HG02885 (cell line): ENCODE results near the gene HPCAL4.
A peak's percentile ranks its signal among the peaks of the same experiment; 100 is the strongest.

ENCODE experiments used
- ATAC-seq: cut with Tn5 transposase; IDR thresholded peaks from one replicate; pipeline ENCODE4 v1.9.1; 2021; ENCODE audit warnings: mild to moderate bottlenecking; ENCODE audit not compliant: unreplicated experiment, poor library complexity

HPCAL4 gene

DNA sequence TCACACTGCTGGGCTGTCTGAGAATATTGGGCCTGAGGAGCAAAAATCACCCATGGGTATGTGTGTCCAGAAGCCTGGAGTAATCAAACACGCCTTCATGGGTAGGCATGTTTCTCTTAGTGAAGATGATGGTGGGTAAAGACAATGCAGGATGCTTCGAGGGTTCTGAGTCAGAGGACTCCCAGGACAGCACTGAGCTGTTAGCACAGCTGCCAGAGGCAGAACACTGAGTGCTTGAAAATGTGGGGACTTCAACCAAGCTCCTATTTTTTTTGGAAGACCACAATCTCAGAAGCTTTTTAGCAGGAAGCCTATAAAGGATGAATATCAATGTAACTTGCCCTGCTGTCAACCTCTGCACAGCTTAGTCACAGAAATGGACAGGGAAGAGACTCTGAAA is 11.4 kb downstream of the HPCAL4 start:
- no peak for ATAC-seq

DNA sequence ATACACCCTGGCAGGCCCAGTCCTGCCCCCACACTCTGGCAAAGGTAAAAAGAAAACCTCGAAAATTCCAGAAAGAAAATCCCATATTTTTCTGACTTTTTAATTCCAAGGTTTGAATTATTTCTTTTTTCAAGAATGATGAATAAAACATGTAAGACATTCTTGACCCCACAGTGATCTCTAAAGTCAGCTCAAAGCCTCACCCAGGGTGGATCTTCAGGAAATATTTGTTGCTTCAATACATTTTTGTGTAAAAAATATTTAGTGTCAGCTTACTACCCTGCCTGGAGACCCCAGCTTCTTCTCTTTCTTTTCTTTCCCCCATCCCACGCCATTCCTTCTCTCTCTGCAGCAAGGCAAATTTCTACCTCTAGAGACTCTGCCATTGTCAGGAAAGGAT is 12.3 kb downstream of the HPCAL4 start:
- no peak for ATAC-seq

DNA sequence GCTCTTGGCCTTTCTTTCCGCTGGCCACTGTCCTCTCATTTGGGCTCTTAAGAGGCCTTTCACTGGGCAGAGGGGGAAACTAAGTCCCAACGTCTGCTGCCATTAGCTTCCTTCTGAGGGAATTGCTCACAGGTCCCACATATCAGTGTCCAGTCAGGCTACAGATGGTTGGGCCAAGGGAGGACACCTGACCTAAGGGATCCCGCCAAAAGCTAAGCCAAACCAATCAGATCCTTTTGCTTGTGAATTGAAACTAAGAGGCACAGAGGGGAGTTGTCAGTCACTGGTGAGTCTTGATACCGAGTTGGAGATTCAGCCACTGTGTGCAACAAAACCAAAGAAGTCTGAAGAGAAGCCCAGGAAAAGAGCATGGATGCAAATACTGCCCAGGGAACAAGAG is 13.6 kb downstream of the HPCAL4 start:
- ATAC-seq: no peak

- ATAC-seq: no peak
These were observed 14.2 kb downstream of the HPCAL4 start for GRCh38 chr1:39676948-39677548.

DNA sequence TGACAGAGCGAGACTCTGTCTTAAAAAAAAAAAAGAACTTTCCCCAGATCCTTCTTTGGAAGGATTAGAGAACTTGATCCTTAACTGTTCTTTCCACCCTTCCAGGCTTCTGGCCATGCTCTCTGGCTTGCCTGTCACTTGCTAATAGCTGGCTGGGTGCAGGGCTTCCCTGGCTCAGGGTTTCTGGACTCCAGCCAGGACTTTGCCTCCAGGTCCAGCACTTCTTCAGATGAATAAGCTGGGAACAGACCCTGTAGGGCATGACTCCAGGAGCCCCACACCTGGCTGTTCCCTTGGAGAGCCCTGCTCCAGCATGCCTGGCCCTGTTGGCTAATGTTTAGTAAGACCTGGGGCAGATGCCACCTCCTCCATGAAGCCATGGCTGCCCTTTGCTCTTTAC is 16.0 kb downstream of the HPCAL4 start:
- no peak for ATAC-seq

- ATAC-seq: no peak
These were observed 18.0 kb downstream of the HPCAL4 start for GRCh38 chr1:39673215-39673614.

- ATAC-seq: no peak
These were observed 18.7 kb downstream of the HPCAL4 start for GRCh38 chr1:39672551-39672947.

DNA sequence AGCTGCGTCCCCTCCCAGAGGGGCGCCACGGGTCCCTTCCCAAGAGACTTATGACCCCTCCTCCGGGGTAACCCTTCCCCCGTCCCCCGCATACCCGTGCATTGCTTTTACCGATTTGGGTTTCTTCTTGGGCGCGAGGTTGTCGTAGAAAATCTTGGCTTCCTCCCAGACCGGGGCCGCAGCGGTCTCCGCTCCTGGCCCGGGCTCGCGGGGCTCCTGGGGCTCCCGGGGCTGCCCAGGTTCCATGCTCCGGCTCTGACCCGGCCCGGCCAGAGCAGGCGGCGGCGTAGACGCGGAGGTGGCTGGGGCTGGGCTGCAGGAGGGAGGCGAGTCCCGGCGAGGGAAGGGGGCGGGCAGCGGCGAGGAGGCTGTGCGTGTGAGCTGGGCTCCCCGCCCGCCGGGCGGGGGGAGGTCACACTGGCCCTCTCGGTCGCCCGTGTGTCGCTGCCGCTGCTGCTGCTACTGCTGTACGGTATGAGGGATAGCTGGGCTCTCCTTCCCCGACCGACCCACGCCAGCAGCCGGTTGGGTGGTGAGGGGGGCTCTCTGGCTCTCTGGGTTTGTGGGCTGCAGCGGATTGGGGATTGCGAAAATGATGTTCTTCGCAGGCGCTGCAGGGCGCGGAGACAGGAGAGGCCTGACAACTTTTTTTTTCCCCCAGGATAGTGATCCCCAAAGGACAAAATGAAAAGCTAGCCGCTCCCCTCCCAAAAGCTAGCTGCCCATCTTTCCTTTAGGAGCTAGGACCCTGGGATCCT is 19.3 kb downstream of the HPCAL4 start, which contains the start of gene NT5C1A:
Gene NT5C1A (minus strand): TSS at position 315 of the 758 bp plus-strand sequence. CDS start 69 bp downstream, at position 246.
- no peak for ATAC-seq

GRCh38 chr1:39671433-39671792 is 19.8 kb downstream of the HPCAL4 start:
- ATAC-seq: no peak

DNA sequence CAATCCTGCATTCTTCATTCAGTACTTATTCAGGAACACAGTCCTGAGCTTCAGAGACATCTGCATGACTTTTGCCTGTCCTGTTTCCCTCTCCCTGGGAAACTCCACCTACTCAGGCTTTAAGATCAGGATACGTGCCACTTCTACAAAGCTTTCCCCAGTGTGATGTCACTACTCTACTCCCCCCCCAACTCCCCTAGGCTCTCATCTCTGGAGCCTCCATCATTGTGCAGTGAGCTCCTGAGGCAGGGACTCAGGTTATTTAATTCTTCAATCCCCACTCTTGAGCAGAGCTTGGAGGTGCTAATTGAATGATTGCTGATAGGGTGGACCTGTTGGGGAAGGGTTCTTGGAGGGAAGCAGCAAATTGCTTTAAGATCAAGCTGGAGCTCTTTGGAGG is 20.5 kb downstream of the HPCAL4 start:
- ATAC-seq: no peak

DNA sequence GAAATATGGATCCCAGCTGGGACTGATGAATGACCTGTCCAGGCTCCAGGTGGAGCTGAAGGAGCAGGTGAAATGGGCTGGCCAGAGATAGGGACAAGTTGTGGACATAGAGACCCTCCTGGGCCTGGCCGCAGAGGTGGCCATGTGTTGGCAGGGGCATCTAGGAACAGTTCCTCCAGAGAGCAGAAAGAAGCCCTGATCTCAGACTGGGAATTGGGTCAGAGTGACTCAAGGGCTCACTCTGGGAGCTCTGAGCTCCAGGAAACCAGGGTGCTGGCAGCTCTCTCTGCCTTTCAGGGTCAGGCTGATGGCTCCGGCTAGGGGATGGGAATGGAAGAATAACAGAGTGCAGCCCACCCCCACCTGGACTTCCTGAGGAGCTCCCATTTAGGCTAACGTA is 22.3 kb downstream of the HPCAL4 start:
- ATAC-seq: no peak

DNA sequence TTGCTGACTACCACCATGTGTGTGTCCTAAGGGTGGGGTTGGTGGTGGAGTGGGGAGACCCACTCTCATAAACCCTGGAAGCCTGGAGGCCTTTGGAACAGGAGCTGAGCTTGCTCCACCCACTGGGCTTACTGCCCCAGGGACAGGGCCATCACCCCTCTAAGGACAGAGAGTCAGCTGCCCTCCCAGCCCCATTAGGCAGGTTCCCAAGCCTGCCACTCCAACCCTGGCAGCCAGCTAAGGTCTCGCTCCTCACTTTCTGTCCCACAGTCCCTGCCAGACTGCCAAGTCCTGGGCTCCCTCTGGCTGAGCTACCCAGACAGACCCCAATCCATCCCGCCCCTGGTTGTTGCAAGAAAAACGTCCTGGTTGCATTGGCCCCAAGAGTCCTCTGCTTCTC is 23.1 kb downstream of the HPCAL4 start:
- no peak for ATAC-seq

- ATAC-seq: peak; percentile 90
These were observed 24.5 kb downstream of the HPCAL4 start for GRCh38 chr1:39666772-39667171.

DNA sequence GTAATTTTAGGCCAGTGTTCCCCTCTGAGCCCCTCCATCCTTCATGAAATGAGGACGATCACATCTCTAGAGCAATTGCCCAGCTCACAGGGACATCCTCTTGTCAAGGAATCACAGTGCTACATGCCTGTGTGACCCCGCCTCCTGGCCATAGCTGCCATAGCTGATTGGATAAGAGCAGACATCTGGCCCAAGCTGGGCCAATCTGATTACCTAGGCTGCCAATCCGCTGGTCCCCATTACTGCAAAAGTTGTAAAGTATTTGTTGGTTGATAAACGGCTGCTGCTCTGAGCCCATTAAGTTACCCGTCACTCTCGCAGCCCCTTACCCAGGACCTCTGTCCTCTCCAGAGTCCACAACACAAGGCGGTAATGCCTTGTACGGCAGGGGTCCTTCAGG is 27.7 kb downstream of the HPCAL4 start:
- no peak for ATAC-seq

GRCh38 chr1:39662861-39663260 is 28.4 kb downstream of the HPCAL4 start:
- no peak for ATAC-seq

DNA sequence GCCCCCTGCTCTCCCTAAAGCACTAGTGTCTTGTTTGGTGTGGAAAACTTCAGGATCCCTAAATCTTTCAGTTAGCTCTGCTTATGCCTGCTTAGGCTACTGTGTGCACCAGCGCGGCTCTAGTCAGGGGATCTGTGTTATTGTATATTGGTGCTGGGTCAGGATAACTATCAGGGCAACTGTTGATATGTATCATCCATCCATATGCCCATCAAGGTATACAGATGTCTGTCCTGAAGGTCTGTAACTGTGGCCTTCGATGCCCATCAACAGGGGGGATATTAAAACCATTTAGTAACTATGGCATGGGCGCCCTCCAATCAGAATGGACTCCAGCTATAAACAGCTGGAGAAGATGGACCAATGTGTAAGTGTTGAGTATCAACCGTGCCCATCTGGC is 31.7 kb downstream of the HPCAL4 start:
- no peak for ATAC-seq

DNA sequence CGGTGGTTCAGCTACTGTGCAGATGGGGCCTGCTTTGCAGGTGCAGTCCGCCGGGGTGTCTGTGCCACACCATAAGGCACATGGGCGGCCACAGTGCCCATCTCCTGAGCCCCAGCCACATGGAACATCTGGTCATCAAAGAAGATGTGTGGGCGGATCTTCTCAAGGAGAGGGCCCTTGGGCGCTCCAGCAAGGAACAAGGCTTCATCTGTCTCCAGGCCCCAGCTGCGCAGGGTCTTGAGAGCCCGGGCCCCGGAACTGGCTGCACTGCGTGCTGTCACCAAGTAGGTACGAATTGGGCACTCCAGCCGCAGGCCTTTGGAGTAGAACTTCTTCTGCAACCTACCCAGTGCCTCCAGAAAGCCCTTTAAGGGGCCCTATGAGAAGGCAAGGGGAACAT is 32.1 kb downstream of the HPCAL4 start:
- no peak for ATAC-seq

DNA sequence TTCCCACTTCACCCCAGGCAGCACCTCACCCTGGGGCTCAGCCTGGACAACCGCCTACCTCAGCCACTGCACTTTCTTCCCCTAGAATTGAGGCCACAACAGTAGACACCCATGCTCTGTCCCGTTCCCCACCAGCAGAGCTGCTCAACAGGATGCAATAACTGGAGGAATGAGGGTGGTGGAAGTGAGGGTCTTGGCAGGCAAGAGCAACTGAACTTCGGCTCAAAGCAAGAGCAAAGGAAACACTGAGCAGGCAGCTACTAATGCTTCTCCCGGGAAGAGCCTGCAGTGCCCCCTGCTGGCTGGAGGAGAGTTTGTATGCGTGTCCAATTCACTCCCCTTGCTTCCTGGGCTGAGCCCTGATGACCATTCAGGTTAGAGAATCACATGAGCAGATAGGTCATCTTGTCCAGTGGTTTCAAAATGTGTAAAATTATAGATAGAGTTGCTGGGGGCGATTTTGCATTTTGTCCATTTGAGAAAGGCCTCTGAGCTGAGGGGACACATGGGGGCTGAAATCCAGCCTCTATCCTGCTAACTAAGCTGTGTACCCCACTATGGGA is 33.2 kb downstream of the HPCAL4 start:
- ATAC-seq: peak; percentile 51

DNA sequence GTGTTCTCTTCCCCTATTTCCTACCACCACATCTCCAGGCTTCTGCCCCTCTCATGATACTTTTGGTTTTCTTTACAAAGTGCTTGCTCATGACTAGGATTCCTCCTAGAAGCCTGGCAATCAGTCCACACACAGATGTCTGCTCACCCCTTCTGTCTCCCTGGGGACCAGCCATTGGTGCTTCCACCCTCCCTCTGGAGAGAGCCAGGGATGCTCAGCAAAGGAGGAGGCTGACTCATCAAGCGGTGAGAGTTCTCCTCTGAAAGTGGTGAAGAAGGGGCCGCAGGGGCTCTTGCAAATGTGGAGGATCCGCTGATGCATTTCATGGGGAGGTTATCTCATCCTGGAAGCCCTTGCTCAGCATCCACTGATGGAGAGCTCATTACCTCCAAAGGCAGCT is 33.8 kb downstream of the HPCAL4 start:
- no peak for ATAC-seq

- ATAC-seq: no peak
These were observed 34.8 kb downstream of the HPCAL4 start for GRCh38 chr1:39656391-39656790.

GRCh38 chr1:39655578-39656268 is 35.5 kb downstream of the HPCAL4 start:
- ATAC-seq: no peak
